ENCODE measurements around the gene WNT7B. TPM values are rescaled to one million over a fixed set of nuclear protein-coding genes. Genes with fewer than 3 reads are reported as not detected.
A peak's percentile ranks its signal among the peaks of the same experiment; 100 is the strongest.

Gene WNT7B
- polyA plus RNA-seq, 1 experiment: not detected

- no peaks in the 10 kb centered on the region for H3K27me3 ChIP-seq (ENCODE audit: control insufficient read depth, insufficient read depth, low read length)
- no peaks in the 10 kb centered on the region for H3K36me3 ChIP-seq (ENCODE audit: control insufficient read depth, insufficient read depth, low read length)
- DNase-seq (ENCODE audit: low read depth): no peak
- ChIA-PET POLR2A (interaction anchor here (0.6 to 1.4 kb wide), 3 partner anchors 10 to 90 kb away, joined by 3 to 5 read pairs (median 4); no protein-coding TSS in a partner anchor), CTCF (interaction anchor here (1.1 to 10.6 kb wide), 8 partner anchors 9 to 317 kb away, joined by 3 to 160 read pairs (median 6); no protein-coding TSS in a partner anchor)
- H3K4me3 ChIP-seq (ENCODE audit: low read depth, low read length): no peak overlapping the region
- TF ChIP-seq, protein P1, sequence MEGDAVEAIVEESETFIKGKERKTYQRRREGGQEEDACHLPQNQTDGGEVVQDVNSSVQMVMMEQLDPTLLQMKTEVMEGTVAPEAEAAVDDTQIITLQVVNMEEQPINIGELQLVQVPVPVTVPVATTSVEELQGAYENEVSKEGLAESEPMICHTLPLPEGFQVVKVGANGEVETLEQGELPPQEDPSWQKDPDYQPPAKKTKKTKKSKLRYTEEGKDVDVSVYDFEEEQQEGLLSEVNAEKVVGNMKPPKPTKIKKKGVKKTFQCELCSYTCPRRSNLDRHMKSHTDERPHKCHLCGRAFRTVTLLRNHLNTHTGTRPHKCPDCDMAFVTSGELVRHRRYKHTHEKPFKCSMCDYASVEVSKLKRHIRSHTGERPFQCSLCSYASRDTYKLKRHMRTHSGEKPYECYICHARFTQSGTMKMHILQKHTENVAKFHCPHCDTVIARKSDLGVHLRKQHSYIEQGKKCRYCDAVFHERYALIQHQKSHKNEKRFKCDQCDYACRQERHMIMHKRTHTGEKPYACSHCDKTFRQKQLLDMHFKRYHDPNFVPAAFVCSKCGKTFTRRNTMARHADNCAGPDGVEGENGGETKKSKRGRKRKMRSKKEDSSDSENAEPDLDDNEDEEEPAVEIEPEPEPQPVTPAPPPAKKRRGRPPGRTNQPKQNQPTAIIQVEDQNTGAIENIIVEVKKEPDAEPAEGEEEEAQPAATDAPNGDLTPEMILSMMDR (IDR thresholded peaks at IDR 0.05; ENCODE audit: insufficient read depth, low read depth, low read length): no peak
Measured at GRCh38 chr22:45997777-45998637, 21.0 kb upstream of the WNT7B start.

GRCh38 chr22:45997077-45997776, 20.3 kb upstream of the WNT7B start:
- ChIA-PET POLR2A (interaction anchor here (0.6 to 1.4 kb wide), 3 partner anchors 11 to 91 kb away, joined by 3 to 5 read pairs (median 4); no protein-coding TSS in a partner anchor), CTCF (interaction anchor here (1.1 to 10.6 kb wide), 12 partner anchors 10 to 338 kb away, joined by 3 to 160 read pairs (median 6); partner anchors contain the start of gene TRMU)
- no peak overlapping the region for H3K4me3 ChIP-seq (ENCODE audit: low read depth, low read length)
- DNase-seq (ENCODE audit: low read depth): peak; percentile 94
- no peaks in the 10 kb centered on the region for H3K27me3 ChIP-seq (ENCODE audit: control insufficient read depth, insufficient read depth, low read length)
- H3K36me3 ChIP-seq (ENCODE audit: control insufficient read depth, insufficient read depth, low read length): no peaks in the 10 kb centered on the region
- TF ChIP-seq, protein P1 (IDR thresholded peaks at IDR 0.05; ENCODE audit: insufficient read depth, low read depth, low read length): no peak

GRCh38 chr22:45996241-45997076, 19.5 kb upstream of the WNT7B start:
- no peak for DNase-seq (ENCODE audit: low read depth)
- TF ChIP-seq, protein P1 (IDR thresholded peaks at IDR 0.05; ENCODE audit: insufficient read depth, low read depth, low read length): no peak
- ChIA-PET POLR2A (no interaction called here), CTCF (interaction anchor here (0.7 to 10.6 kb wide), 17 partner anchors 11 to 418 kb away, joined by 3 to 160 read pairs (median 5); partner anchors contain the start of gene TRMU)
- H3K36me3 ChIP-seq (ENCODE audit: control insufficient read depth, insufficient read depth, low read length): no peaks in the 10 kb centered on the region
- H3K4me3 ChIP-seq (ENCODE audit: low read depth, low read length): no peak overlapping the region
- no peaks in the 10 kb centered on the region for H3K27me3 ChIP-seq (ENCODE audit: control insufficient read depth, insufficient read depth, low read length)

- ChIA-PET CTCF (interaction anchor here (0.7 to 10.6 kb wide), 19 partner anchors 10 to 417 kb away, joined by 3 to 160 read pairs (median 4); partner anchors contain the start of gene TTC38), POLR2A (no interaction called here)
- no peak for DNase-seq (ENCODE audit: low read depth)
- Histone ChIP-seq H3K4me3 (ENCODE audit: low read depth, low read length) (no peak overlapping the region), H3K27me3 (ENCODE audit: control insufficient read depth, insufficient read depth, low read length) (0 out of 2 replicates have a peak, but pooled peaks cover 2% of the 10 kb centered on the region), H3K36me3 (ENCODE audit: control insufficient read depth, insufficient read depth, low read length) (no peaks in the 10 kb centered on the region)
- TF ChIP-seq, protein P1 (IDR thresholded peaks at IDR 0.05; ENCODE audit: insufficient read depth, low read depth, low read length): no peak
Measured at GRCh38 chr22:45995405-45996101, 18.6 kb upstream of the WNT7B start.
